NCI-H2196 (cell line): ENCODE measurements around the gene TTC9B.
"Not testable (repeated sequence)": the region's sequence is repeated elsewhere in the genome, so short reads cannot be mapped to it uniquely, and the experiment has no call there.

Experiments used
- DNase-seq: peaks from one replicate; lab custom pipeline; 2025; ENCODE audit not compliant: unreplicated experiment; lab: John Stamatoyannopoulos, UW

TTC9B gene

GRCh38 chr19:40233811-40234389 lies 15.7 kb upstream of the TTC9B start:
- DNase-seq, result no peak

GRCh38 chr19:40232949-40233810 lies 15.0 kb upstream of the TTC9B start:
- no peak for DNase-seq

DNA sequence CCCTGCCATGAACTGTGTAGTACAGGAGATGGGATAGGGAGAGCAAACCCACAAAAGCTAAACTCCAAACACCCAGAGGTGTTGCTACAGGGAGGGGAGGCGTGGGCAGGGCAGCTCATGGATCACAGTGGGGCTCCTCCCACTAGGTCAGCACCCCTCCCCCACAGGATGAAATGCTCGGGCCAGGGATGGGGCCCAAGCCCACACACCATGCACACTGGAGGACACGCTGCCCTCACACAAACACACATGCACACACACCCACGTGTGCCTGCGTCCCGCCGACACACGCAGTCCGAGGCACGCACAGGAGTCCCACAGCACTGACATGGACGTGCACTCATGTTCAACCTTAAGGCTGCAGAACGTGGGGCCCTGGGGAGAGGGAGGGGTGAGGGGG lies 14.3 kb upstream of the TTC9B start:
- no peak for DNase-seq

GRCh38 chr19:40231544-40232424 lies 13.6 kb upstream of the TTC9B start:
- DNase-seq, result no peak

GRCh38 chr19:40231057-40231456 lies 12.9 kb upstream of the TTC9B start:
- DNase-seq, result no peak

DNA sequence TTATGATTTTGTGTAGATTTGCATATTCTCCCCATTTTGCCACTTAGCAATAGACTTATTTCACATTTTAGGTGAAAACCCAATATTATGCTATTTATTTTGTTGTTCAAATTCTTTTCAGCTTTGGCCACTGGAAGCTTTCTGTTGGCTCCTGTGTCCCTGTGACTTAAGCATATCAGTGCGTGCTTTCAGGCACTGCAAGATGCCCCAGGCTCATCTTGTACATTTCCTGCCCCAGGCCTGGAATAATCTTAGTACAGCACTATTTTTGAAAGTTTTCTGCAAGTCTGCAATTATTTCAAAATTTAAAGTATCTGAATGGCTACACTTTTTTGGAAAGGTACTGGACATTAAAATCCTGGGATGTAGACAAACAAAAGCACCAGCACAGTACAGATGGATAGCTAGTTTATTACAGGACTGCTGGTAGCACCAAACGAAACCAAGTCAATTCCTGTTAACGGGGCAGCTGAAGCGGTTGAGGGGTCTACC lies 11.8 kb upstream of the TTC9B start:
- DNase-seq, result no peak

- DNase-seq, result no peak
Measured at GRCh38 chr19:40229484-40229883, 11.3 kb upstream of the TTC9B start.

DNA sequence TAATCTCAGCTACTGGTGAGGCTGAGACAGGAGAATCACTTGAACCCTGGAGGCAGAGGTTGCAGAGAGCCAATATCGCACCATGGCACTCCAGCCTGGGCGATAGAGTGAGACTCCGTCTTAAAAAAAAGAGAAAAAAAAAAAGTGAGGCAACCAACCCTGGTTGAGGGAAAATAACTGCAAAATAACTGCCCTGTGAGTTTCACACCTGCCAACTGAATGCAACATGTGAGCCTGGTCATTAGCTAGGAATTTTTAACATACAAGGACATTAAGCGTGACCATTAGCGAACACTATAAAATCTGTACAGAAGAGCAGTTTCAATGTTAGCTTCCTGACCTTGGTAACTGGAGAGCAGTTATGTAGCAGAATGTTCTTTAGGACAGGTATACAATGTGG lies 10.7 kb upstream of the TTC9B start:
- DNase-seq, result no peak

GRCh38 chr19:40228346-40228745 lies 10.2 kb upstream of the TTC9B start:
- DNase-seq, result no peak

DNA sequence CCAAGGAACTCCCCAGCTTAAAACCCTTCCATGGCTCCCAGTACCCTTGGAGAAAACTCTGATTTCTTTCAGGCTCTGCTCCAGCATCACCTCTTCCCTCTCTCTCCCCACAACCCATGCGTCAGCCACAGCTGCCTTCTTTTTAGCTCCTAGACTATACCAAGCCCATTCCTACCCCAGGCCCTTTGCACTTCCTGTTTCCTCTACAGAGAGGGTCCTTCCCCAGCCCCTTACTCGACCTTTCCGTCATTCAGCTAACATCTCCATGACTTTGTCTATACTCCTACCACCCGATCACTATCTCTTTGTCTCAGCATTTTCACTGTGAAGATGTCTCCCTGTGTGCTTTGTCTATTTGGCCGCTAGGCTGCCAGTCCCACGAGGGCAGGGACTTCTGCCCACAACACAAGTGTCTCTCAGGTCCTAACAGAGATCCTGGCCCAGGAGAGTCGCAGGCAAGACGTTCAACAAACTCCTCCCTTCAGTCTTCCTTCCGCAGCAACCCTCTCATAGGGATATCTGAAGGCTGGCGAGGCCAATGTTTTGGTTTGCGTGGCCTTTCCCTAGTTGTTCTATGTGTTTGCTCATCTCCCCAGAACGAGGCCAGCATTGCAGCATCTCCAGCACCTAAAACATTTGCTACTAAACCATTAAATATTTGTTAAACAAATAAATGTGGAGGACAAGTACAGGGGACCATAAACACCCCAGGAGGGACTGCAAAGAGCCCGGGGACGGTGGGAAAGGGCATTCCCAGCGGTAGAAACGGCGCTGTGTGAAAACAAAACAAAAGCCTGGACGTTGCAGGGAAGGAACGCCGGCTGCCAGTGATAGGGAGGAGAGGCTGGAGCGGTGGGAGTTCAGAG lies 7.5 kb upstream of the TTC9B start:
- no peak for DNase-seq

DNA sequence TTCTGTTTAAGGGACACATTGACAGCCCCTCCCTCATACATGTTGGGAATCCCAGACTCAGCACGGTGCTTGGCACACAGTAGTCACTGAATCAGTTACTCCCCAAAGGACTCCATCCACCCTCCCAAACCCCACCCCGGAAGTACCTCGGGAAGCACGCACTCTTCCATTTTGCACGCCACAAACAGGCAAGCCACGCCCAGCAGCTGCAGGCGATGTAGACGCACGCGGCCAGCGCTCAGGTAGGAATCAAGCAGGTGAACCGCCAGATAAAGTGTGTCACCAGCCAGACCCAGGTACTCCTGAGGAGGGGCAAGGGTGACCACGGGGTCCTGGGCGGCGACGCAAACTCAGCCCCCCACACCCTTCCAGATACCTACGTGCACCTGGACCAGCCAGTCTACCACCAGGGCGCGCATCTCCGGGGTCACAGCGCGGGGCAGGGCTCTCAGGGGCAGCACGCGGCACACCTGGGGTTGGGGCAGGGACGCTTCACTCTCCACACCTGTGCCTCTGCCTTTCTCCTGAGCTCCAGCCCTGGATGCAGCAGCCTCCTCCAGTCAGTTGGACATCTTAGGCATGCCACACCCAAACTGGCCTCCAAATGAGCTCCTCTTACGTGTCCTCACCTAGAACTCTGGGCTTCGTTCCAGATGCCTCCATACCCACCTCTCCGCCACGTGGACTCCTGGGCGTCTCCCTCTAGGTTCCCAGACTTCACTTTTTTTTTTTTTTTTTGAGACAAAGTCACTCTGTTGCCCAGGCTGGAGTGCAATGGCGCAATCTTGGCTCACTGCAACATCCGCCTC lies 6.4 kb upstream of the TTC9B start:
- no peak for DNase-seq

DNA sequence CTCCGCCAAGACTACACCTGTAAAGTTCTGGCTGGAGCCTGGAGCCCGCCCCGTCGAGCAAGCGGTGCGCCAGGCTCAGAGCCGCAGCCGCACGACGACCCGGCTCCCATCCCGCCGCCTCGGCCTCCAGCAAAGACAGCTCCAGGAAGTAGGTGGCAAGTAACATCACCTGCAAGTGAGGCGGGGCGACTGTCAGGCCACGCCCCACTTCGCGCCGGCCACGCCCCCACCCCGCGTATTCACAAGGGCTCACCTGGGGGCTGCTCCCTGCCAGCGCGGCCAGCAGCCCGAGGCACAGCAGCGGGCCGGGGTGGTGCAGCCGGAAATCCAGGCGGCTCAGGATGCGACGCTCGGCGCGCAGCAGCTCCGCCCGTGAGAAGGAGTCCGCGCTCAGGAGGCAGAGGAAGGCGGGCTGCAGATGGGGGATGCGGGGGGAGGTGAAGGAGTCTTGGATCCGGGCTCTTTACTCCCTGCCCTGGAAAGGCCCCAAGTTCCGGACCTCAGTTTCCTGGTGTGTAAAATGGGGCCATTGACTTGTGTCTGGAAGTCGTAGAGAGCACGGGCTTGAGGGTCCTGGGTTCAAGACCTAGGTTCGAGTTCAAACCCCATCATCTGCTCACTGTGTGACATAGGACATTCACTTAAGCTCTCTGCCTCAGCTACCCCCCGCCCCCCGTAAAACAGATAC lies 5.1 kb upstream of the TTC9B start:
- no peak for DNase-seq

GRCh38 chr19:40221858-40222619 lies 3.9 kb upstream of the TTC9B start:
- peak; percentile 81 for DNase-seq

DNA sequence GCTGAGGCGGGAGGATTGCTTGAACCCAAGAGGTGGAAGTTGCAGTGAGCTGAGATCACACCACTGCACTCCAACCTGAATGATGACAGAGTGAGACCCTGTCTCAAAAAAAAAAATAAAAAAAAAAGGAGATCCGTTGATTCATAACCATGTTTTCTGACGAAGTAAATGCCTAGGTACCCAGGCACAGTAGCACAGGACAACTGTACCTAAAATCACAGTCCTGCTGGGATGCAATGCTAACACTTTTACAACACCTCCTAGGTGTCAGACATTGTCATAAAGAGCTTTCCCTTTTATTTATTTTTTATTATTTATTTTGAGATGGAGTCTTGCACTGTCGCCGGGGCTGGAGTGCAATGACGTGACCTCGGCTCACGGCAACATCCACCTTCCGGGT lies 2.5 kb upstream of the TTC9B start:
- no peak for DNase-seq

GRCh38 chr19:40219721-40220276 lies 1.6 kb upstream of the TTC9B start:
- DNase-seq, result peak; percentile 29

DNA sequence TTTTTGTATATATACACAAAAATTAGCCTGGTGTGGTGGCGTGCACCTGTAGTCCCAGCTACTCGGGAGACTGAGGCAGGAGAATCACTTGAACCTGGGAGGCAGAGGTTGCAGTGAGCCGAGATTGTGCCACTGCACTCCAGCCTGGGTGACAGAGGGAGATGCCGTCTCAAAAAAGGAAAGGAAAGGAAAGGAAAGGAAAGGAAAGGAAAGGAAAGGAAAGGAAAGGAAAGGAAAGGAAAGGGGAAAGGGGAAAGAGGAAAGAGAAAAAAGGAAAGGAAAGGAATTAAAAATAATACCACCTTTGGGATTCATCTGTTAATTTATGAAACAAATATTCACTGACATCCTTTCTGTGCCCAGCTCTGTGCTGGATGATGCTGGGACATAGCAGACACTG lies 845 bp upstream of the TTC9B start:
- DNase-seq, result not testable (repeated sequence)

DNA sequence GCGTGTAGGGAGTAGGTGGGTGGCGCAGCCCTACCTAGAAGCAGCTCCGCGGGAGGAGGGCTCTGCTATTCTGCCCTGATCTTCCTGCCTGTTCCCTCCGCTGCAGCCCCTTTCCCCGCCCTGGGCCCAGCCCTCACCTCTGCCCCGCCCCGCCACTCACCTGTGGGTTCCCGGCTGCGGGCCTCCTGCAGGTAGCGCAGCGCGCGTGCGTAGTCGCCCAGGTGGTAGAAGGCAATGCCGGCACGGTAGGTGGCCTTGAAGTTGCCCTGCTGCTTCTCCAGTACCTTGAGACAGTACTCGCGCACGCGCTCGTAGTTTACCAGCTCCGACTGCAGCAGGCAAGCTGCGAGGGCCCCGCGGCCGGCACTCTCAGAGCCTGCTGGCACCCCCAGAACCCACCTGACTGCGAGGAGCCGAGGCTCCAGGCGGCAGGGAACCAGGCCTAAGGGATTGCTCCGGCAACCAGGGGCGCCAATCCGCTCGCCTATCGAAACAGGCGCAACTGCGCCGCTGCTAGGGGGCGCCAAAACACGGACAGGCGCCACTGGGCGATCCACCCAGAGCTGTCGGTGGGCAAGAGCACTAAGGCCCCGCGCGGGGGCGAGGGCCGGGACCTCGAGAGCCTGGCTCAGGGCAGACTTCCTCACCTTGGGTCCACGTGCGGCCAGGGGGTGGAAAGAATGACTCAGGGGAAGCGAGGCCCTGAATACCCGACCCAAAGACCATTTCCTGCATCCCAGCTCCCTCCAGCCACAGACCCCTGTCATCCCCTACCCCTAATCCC lies 965 bp downstream of the TTC9B start:
- DNase-seq, result peak; percentile 79

GRCh38 chr19:40216777-40217026 lies 1.5 kb downstream of the TTC9B start:
- DNase-seq, result no peak
